GM21825 (cell line): ENCODE data around the gene A1CF.
"Not testable (repeated sequence)": the region's sequence is repeated elsewhere in the genome, so short reads cannot be mapped to it uniquely, and the experiment has no call there.

Experiments
- ATAC-seq: cut with Tn5 transposase; IDR thresholded peaks from one replicate; pipeline ENCODE4 v1.9.1; 2021; ENCODE audit warnings: mild to moderate bottlenecking, moderate library complexity; ENCODE audit not compliant: unreplicated experiment

Gene A1CF, protein sequence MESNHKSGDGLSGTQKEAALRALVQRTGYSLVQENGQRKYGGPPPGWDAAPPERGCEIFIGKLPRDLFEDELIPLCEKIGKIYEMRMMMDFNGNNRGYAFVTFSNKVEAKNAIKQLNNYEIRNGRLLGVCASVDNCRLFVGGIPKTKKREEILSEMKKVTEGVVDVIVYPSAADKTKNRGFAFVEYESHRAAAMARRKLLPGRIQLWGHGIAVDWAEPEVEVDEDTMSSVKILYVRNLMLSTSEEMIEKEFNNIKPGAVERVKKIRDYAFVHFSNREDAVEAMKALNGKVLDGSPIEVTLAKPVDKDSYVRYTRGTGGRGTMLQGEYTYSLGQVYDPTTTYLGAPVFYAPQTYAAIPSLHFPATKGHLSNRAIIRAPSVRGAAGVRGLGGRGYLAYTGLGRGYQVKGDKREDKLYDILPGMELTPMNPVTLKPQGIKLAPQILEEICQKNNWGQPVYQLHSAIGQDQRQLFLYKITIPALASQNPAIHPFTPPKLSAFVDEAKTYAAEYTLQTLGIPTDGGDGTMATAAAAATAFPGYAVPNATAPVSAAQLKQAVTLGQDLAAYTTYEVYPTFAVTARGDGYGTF

DNA sequence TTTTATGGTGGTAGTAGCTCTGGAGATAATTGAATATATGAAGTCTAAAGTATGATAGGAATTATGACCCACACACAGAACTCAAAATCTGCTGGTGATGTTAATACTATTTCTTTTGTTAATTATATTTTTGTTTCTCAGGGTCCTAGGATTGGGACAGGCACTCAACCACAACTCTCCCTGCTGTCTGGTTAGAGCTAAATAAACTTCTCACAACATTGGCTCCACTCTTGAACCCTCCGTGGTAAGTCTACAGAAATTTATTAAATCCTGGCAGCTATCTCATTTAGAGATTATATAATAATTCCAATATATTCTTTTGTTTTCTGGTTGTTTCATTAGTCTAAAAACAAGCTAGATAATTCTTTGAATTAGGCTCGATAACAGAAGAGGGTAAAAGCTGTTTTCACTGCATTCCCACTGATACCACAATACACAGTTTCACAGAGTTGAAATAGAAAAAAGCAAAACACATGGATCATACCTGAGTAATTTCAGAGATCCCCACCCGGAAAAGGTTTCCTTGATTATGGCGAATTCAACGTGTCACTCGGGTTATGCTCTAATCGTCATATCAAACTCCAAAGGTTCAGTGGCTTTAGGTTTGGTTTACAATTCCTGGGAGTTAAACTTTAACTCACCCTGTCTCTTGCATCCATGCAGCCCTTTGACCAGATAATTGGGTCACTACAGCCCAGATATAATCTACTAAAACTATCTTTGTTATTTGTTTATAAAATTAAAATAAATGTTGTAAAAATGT lies at the start of gene A1CF:
Gene A1CF (minus strand): TSS at position 531 of the 763 bp plus-strand sequence. CDS start 25,687 bp downstream, outside the sequence.
- no peak for ATAC-seq

DNA sequence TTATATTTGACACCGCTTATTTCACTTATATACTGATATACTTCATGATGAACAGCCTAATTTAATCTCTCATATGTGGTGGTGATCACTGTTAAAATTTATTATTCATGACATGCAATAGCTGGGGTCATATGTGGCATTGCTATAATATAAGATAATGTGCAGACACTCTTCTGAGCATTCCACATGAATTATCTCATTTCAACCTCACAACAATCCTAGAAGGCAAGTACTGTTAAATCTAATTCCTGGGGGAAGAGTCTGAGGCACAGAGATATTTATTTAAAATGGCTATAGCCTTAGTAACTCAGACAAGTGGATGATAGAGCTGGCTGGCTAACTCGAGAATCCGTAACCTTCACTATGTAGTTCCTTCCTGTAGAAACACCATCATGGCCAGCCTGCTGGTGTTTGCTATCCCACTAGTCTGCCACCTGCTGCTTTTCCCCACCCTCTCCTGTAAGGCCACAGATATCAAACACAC lies 46.6 kb upstream of the A1CF start:
- ATAC-seq = no peak

DNA sequence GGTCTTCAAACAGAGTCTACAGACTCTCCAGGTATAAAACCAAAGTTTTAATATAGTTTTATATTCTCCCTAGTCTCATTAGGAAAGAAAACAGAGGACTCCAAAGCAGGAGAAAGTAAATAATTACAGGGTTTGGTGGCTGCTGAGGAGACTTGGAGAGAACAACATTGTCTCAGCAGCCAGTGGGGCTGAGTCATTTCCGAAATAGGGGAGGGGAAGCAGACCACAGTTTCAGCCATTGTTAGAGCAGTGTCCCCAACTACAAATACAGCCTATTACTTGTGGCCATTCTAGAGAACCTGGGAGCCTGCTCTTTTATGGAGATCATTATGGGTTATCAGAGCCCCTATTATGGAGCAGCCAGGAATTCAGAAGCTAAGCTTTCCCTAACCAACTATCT lies 44.2 kb upstream of the A1CF start:
- ATAC-seq = no peak

DNA sequence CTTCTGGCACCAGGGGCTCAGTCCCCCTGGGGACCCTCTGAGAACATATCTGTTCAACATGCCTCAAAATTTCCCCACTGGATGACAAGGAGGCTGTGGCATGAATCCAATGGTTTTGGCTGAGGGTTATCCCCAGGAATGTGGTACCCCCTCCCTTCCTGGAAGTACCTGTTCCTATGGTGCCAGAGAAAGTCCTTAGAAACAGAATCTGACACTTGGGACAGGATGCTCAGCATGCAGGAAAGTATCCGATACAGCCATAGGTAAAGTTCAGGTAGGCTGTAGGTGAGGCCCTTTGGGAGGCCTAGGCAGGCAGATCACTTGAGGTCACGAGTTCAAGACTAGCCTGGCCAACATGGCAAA lies 42.7 kb upstream of the A1CF start:
- no peak for ATAC-seq

DNA sequence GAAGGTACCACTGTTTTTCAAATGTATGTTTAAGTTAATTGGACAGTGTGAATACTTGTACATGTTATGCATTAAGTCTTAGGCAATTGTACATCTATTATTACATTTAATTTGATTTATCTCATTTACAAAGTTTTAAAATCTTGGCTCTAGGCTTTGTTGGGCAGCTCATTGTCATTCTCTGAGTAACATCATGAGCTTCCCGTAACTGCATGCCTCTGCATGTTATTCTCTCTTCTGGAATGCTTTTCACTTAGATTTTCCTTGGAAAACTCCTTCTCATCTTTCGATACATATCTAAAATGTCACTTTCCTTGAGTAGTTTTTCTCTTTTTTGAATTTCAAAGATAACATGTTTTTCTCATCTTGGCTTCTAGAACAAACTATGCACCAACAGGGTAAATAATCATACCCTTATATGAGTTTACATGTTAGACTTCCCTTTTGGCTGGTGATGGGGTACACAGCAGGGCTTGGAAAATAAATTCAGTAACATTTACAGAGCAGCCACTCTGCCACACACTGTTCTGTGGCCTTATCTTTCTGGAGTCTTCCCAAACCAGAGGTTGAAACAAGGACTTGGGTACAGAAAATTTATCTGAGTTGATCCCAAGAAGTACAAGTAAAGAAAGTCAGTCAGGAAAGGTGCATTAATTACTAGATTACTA lies 42.2 kb upstream of the A1CF start:
- no peak for ATAC-seq

DNA sequence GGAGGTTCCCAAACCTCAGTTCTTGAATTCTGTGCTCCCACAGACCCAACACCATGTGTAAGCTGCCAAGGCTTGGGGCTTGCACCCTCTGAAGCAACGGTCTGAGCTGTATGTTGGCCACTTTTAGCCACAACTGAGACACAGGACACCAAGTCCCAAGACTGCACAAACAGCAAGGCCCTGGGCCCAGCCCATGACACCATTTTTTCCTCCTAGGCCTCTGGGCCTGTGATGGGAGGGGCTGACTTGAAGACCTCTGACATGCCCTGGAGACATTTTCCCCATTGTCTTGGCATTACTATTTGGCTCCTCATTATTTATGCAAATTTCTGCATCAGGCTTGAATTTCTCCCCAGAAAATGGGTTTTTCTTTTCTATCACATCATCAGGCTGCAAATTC lies 38.0 kb upstream of the A1CF start:
- not testable (repeated sequence) for ATAC-seq

DNA sequence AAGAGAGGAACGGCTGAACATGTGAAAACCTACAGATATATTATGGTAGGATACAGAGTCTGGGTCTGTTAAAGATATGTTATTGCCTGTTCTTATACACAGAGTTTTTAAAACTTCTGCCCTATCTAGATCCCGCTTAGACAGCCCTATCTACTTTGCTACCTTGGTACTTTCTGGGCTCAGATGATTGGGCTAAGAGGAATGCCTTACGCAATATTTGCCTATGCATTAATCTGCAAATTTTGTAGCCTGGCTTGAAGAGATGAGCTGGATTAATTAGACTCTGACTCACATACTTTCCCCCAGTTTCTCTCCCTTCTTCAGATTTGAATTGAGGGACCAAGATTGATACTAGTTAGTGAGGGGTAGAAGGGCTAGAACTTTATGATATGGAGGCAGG lies 33.6 kb upstream of the A1CF start:
- ATAC-seq = no peak

DNA sequence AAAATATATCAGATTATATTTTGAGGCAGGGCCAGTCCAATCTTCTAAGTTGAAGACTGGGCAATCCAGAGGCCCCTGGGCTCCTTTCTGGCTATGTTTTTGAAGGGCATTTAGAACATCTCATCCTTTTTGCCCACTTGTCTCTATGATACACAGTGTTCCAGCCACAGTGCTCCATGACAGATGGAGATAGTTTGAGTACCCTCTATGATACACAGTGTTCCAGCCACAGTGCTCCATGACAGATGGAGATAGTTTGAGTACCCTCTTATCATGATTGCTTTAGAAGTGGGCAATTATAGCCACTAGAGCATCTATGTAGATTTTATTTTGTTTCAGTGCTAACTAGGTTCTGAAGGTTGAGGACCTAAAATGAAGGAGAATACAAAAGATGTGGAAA lies 33.1 kb upstream of the A1CF start:
- ATAC-seq = no peak

DNA sequence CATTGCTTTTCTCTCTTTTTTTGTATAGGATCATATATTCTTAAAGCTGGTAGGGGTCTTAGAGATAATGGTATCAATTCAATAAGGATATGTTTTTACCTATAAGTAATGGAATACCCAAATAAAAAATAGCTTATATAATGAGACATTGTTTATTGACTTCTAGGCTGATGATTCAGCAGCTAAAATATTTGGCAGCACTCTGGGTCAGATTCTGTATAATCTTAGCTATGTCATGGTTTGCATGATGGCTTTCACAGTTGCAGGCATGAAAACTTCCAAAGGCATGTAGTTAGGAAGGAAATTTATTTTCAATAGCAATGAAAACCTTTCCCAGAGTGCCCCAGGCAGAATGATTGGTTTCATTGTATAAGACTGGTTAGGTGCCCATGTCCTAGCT lies 32.1 kb upstream of the A1CF start:
- ATAC-seq = no peak

DNA sequence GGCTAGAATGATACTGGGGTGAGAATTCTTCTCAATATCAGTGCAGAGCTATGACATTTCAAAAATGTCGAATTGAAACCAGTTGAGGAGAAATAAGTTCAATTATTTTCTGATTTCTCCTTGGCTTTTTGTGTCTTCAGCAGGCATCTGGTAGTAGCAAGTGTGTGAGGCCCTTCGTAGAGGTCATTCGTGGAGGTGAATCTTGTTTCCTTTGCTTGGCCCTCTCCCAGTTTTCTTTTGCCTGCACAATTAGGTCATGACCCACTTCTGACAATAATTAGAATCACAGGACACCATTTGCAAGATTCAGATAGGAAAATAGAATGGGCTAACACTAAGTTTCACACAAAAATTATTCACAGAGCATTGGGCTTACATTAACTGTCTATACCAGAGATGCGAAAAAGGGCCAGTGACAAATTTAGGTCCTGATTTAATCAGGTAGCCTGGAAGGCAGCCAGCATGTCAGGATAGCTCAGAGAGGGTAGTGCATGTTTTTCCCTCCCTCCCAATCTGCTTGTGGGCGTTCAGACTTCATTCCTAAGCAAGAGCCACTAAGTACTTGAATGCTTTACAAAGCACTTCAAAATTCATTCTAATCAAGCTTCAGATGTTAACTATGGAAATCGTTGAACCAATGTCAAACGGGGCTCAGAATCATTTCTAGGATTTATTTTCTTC lies 24.0 kb upstream of the A1CF start:
- no peak for ATAC-seq

DNA sequence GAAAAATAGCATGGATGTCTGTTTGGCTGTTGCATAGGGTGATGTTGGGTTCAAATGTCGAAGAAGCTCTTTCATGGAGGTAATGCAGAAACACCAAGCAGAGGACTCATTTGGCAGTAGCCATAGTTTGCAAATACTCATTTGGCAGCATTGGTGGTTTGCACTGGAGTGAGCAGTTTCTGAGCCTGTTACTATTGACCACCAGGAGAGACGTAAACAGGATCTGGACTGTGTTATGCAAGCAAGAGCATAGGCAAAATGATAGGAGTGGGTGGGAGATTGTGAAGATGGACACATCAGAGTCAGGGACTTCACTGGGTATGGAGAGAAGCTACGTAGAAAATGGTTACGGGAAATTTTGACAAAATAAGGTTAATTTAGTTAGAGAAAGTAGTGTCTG lies 22.9 kb upstream of the A1CF start:
- ATAC-seq = no peak

DNA sequence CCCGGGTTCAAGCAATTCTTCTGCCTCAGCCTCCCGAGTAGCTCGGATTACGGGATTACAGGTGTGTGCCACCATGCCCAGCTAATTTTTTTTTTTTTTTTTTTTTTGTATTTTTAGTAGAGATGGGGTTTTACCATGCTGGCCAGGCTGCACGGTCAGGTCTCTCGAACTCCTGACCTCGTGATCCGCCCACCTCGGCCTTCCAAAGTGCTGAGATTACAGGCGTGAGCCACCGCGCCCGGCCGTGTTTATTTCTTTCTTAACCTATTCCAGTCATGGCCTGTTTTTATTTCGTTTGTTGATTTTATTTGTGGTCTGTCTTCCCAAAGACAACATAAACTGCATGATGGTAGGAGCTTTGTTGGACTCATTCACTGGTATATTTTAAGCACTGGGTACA lies 20.4 kb upstream of the A1CF start:
- not testable (repeated sequence) for ATAC-seq

DNA sequence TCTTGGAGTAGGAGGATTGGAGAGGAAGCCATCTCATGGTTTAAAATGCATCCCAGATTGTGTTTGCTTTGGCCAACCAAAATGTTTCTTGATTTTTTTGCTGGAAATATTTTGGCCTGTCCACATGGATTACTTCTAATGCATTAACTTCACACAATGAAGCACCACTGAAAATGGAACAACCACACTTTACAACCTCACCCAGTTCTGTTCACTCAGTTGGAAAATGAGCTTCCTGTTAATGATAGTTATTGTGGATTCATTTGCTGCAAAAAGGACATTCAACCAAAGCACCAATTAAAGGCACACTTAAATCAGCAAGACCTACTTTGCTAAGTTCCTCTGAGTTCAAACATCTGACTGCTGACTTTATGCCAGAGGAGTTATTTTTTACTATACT lies 11.3 kb upstream of the A1CF start:
- no peak for ATAC-seq

DNA sequence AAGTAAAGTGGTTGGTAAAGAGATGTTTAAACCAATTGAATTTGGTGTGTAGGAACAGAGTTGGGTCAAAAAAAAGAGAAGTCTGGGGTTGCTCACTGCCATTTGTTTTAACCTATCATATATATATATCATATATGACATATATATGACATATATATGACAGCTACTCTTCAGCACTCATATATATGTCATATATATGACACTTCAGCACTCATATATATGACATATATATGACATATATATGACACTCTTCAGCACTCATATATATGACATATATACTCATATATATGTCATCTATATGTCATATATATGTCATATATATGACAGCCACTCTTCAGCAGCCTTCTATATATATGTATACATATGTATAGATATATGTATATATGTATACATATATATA lies 8.9 kb upstream of the A1CF start:
- ATAC-seq = no peak

DNA sequence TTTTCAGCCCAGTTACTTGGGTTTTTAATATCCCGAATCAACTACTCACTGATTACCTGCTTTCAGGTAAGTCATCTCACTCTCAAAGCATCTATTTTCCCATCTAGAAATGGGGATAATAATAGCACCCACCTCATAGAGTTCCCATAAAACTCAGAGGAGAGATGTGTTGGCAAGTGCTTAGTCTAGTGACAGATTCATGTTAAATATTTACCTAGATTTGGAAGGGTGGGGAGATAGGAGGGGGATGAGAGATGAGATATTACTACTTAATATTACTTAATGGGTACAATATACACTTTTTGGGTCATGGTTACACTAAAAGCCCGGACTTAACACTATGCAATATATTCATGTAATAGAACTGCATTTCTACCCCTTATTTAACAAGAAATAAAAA lies 7.0 kb upstream of the A1CF start:
- no peak for ATAC-seq

DNA sequence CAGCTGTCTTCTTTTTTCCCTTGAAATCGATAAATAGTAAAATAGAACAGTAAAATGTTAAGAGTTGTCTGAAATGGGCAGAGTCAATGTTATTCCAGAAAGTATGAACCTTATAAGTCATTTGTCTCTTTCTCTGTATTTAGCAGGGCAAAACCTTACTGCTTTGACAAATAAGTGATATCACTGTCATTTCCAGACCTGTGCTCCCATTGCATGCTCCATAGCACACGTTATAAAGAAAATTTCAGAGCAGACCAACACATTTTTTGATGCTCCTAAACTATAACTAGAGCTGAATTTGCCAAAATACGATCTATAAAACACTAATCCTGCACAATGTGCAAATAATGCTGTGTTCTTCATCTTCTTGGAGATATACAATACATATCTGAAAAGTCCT lies 1.1 kb downstream of the A1CF start:
- ATAC-seq = no peak

DNA sequence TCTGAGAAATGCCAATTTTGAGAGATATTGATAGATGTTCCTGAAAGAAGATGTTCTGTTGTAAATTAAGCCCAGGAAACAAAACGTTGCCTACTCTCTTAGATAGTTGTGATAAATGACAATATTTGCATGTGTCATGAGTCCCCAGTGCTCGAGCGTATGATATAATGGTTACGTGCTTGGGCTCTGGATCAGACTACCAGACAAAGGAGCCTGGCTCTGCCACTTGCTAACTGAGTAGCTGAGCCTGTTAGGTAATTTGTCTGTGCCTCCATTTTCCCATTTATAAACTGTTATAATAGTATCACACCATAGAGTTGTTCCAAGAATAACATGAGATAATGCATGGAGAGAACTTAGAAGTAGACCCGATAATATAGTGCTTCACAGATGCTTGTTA lies 1.8 kb downstream of the A1CF start:
- ATAC-seq = no peak

DNA sequence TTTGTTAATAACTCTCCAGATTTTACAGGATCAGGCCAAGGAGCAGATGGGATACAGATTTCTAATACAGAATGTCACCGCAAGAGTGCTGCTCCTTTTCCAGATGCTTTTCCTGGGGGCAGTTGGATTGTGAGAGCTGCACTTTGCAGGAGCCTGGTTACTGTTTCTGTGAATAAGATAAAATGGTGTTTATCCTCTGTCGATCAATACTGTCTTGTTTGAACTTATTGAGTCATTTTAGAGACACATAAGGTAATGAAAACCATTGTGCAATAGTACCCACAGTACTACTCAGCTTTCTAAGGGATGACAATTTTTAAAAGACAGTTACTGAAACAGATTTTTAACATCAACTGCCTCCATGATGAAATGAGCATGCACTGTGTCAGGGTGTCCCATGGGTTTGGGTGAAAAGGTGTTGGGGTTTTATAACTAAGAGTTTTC lies 2.9 kb downstream of the A1CF start:
- no peak for ATAC-seq

DNA sequence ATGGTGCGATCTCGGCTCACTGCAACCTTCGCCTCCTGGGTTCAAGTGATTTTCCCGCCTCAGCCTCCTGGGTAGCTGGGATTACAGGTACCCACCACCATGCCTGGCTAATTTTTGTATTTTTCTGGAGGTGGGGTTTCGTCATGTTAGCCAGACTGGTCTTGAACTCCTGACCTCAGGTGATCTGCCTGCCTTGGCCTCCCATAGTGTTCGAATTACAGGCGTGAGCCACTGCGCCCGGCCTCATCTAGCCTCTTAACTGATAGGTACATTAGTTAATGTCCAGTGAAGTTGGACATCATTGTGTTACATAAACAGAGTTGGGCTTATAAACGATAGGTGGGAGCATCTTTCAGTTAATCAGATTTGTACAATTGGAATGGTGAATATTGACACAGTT lies 4.4 kb downstream of the A1CF start:
- not testable (repeated sequence) for ATAC-seq

DNA sequence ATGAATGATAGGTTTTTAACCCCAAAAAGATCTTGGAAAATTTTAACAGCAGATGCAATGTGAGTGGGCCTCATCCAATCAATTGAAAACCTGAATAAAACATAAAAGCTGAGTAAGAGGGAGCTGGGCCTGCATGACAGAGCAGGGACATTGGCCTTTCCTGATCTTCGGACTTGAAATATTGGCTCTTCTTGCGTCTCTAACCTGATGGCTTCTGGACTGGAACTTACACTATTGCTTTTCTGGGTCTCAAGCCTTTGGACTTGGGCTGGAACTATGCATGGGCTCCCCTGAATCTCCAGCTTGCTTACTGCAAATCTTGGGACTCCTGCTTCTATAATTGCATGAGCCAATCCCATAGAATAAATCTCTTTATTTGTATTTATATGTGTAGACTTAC lies 9.0 kb downstream of the A1CF start:
- ATAC-seq = no peak

DNA sequence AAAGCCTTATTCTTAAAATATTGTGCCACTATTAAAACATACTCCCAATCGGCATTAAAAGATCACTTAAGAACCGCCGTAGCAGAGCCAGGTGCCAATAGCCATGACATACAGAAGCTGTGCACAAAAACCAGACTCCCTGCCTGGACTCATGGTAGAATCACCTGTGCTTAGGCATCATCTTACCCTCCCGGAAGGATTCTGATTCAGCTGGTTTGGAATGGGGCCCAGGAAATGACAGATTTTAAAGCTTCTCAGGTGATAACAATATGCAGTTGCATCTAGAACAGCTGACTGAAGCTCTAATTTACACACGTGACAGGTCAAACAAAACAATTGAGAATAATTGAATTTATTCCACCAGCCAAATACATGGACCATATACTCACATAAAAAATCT lies 10.7 kb downstream of the A1CF start:
- no peak for ATAC-seq
